Activated CD4-positive, CD25-positive, alpha-beta regulatory T cell treated with anti-CD3 and anti-CD28 coated beads, Interleukin-2, amount 50 U/mL, for 72 hours (primary cell): ENCODE data around the gene CPED1.

Experiments used
- DNase-seq: peaks from one replicate; pipeline ENCODE4 v3.0.0; 2021

CPED1 gene

GRCh38 chr7:120988591-120989256 is at the start of gene CPED1:
Gene CPED1 (plus strand): TSS chr7:120988711. CDS start chr7:120989622, 911 bp downstream.
- DNase-seq: peak; percentile 32

GRCh38 chr7:120939345-120939744 is 49.2 kb upstream of the CPED1 start:
- no peak for DNase-seq

GRCh38 chr7:120941064-120941463 is 47.4 kb upstream of the CPED1 start:
- no peak for DNase-seq

GRCh38 chr7:120941856-120942255 is 46.7 kb upstream of the CPED1 start:
- no peak for DNase-seq

GRCh38 chr7:120942861-120943260 is 45.6 kb upstream of the CPED1 start:
- DNase-seq: no peak

- DNase-seq: no peak
Measured at GRCh38 chr7:120944826-120945562, 43.5 kb upstream of the CPED1 start.

GRCh38 chr7:120947980-120948379 is 40.5 kb upstream of the CPED1 start:
- no peak for DNase-seq

- DNase-seq: no peak
Measured at GRCh38 chr7:120949393-120949911, 39.1 kb upstream of the CPED1 start.

- DNase-seq: no peak
Measured at GRCh38 chr7:120949998-120950538, 38.4 kb upstream of the CPED1 start.

- peak; percentile 98 for DNase-seq
Measured at GRCh38 chr7:120950539-120951308, 37.8 kb upstream of the CPED1 start, which contains the start of gene ING3. Gene ING3 (plus strand): TSS chr7:120950777. CDS start chr7:120950897, 120 bp downstream.

- DNase-seq: no peak
Measured at GRCh38 chr7:120951309-120951699, 37.2 kb upstream of the CPED1 start.

- DNase-seq: no peak
Measured at GRCh38 chr7:120951826-120952225, 36.7 kb upstream of the CPED1 start.

GRCh38 chr7:120955577-120956149 is 32.8 kb upstream of the CPED1 start:
- DNase-seq: no peak

GRCh38 chr7:120959929-120960484 is 28.5 kb upstream of the CPED1 start:
- DNase-seq: no peak

- no peak for DNase-seq
Measured at GRCh38 chr7:120960714-120961113, 27.8 kb upstream of the CPED1 start.

- no peak for DNase-seq
Measured at GRCh38 chr7:120961638-120962173, 26.8 kb upstream of the CPED1 start.

GRCh38 chr7:120964088-120964487 is 24.4 kb upstream of the CPED1 start:
- DNase-seq: no peak

- no peak for DNase-seq
Measured at GRCh38 chr7:120966961-120967360, 21.6 kb upstream of the CPED1 start.

GRCh38 chr7:120973849-120974248 is 14.7 kb upstream of the CPED1 start:
- DNase-seq: no peak

- no peak for DNase-seq
Measured at GRCh38 chr7:120979765-120980499, 8.6 kb upstream of the CPED1 start.

- no peak for DNase-seq
Measured at GRCh38 chr7:120981117-120981516, 7.4 kb upstream of the CPED1 start.
